Smooth muscle cell (in vitro differentiated cells): ENCODE results near the gene GRIK3. TPM values are rescaled to one million over a fixed set of nuclear protein-coding genes. Genes with fewer than 3 reads are reported as not detected.

Experiments used
- DNase-seq: peaks from one replicate; lab custom pipeline; 2025; ENCODE audit not compliant: unreplicated experiment; lab: John Stamatoyannopoulos, UW
- H2AFZ ChIP-seq: fragments of 200-600 bp; sonication (generic); 2 replicates; pipeline ENCODE4 v1.6.0; 2016; ENCODE audit warnings: antibody characterized with exemption, low read depth, mild to moderate bottlenecking
- H3F3A ChIP-seq: fragments of 200-600 bp; sonication (generic); 2 replicates; pipeline ENCODE4 v1.6.0; 2017; ENCODE audit warnings: antibody characterized with exemption, low read depth
- H3K27ac ChIP-seq: fragments of 200-600 bp; sonication (generic); 2 replicates; pipeline ENCODE4 v1.5.1; 2016; ENCODE audit warnings: low read depth, mild to moderate bottlenecking
- H3K27me3 ChIP-seq: fragments of 200-600 bp; sonication (generic); 2 replicates; pipeline ENCODE4 v1.6.1; 2016; ENCODE audit warnings: low read depth, mild to moderate bottlenecking
- H3K36me3 ChIP-seq: fragments of 200-600 bp; sonication (generic); 2 replicates; pipeline ENCODE4 v1.5.1; 2016; ENCODE audit warnings: low read depth
- H3K4me1 ChIP-seq: fragments of 200-600 bp; sonication (generic); 2 replicates; pipeline ENCODE4 v1.5.1; 2016; ENCODE audit warnings: low read depth
- H3K4me2 ChIP-seq: fragments of 200-600 bp; sonication (generic); 2 replicates; pipeline ENCODE4 v1.6.0; 2016; ENCODE audit warnings: mild to moderate bottlenecking
- H3K4me3 ChIP-seq: fragments of 200-600 bp; sonication (generic); 2 replicates; pipeline ENCODE4 v1.5.1; 2016; ENCODE audit warnings: mild to moderate bottlenecking
- H3K79me2 ChIP-seq: fragments of 200-600 bp; sonication (generic); 2 replicates; pipeline ENCODE4 v1.6.0; 2016; ENCODE audit warnings: low read depth, mild to moderate bottlenecking
- H3K9ac ChIP-seq: fragments of 200-600 bp; sonication (generic); 2 replicates; pipeline ENCODE4 v1.6.0; 2016; ENCODE audit warnings: low read depth
- H3K9me3 ChIP-seq: fragments of 200-600 bp; sonication (generic); replicated peaks from 2 replicates; pipeline ENCODE4 v1.5.1; 2016; ENCODE audit warnings: low read depth
- H4K20me1 ChIP-seq: fragments of 200-600 bp; sonication (generic); 2 replicates; pipeline ENCODE4 v1.6.0; 2016; ENCODE audit warnings: low read depth
- WGBS: methylation state at CpG from one replicate; pipeline ENCODE4 v1.1.7; 2016; ENCODE audit warnings: low lambda C conversion rate; 5-methylcytosine and 5-hydroxymethylcytosine counted together
- polyA plus RNA-seq: library from polyadenylated mRNA; unstranded; fragments of >200 nt; fragmentation: Nextera tagmentation; extraction: Ambion mirVana; gene quantifications from 2 replicates; pipeline ENCODE4 v1.2.1, GENCODE V29; 2016
- total RNA-seq: library from RNA; depleted of rRNA; stranded (reverse); fragments of >200 nt; gene quantifications from 2 replicates; pipeline ENCODE4 v1.2.3, GENCODE V29; 2014
- TF ChIP-seq, protein P1 (sequence below): fragments of 200-600 bp; sonication (generic); IDR thresholded peaks from 2 replicates; pipeline ENCODE4 v1.5.1; 2017; ENCODE audit warnings: borderline replicate concordance, mild to moderate bottlenecking, antibody characterized with exemption; ENCODE audit not compliant: insufficient read depth, poor library complexity, severe bottlenecking

GRIK3 gene
- total and polyA plus RNA-seq, 2 experiments from 2014 or later, result 0.04 TPM; not detected in 1

DNA sequence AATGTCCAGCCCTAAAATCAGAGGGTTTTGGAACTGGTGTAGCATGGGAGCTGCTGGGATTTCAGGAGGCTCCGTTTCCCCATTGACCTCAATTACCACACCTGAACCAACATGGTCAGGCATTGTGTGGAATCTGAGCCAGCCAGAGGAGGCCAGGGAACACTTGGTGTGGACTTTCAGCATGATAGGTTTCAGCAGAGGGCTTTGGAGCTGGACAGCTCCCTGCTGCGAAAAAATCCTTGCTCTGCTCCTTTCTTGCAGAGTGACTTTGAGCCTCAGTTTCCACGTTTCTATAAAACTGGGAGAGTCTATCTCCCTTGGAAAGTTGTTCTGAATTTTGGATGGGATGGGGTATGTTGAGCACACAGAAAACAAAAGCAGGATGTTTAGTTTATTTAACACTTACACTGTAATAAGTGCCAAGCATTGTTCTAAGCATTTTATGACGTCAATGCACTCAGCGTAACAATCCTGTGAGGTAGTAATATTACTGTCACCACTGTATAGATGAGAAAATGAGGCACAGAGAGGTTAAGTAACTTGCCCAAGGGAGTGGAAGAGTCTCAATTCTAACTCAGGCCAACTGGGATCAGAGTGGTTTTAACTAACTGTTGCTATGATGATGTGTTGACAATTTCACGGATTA lies 168.0 kb downstream of the GRIK3 start:
- Histone ChIP-seq H3K79me2 (no peaks in the 10 kb centered on the region), H3K9ac (no peak overlapping the region), H4K20me1 (no peaks in the 10 kb centered on the region), H3K27ac (no peak overlapping the region), H3K4me1 (no peaks in the 10 kb centered on the region), H3F3A (peaks cover 6% of the 10 kb centered on the region), H3K4me3 (no peak overlapping the region), H3K36me3 (no peaks in the 10 kb centered on the region), H3K27me3 (no peaks in the 10 kb centered on the region), H2AFZ (no peak overlapping the region), H3K9me3 (no peaks in the 10 kb centered on the region), H3K4me2 (no peak overlapping the region)
- WGBS, result 78% methylated on average over 6 of the region's 6 CpGs
- TF ChIP-seq, protein P1, sequence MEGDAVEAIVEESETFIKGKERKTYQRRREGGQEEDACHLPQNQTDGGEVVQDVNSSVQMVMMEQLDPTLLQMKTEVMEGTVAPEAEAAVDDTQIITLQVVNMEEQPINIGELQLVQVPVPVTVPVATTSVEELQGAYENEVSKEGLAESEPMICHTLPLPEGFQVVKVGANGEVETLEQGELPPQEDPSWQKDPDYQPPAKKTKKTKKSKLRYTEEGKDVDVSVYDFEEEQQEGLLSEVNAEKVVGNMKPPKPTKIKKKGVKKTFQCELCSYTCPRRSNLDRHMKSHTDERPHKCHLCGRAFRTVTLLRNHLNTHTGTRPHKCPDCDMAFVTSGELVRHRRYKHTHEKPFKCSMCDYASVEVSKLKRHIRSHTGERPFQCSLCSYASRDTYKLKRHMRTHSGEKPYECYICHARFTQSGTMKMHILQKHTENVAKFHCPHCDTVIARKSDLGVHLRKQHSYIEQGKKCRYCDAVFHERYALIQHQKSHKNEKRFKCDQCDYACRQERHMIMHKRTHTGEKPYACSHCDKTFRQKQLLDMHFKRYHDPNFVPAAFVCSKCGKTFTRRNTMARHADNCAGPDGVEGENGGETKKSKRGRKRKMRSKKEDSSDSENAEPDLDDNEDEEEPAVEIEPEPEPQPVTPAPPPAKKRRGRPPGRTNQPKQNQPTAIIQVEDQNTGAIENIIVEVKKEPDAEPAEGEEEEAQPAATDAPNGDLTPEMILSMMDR, result no peak
- no peak for DNase-seq

DNA sequence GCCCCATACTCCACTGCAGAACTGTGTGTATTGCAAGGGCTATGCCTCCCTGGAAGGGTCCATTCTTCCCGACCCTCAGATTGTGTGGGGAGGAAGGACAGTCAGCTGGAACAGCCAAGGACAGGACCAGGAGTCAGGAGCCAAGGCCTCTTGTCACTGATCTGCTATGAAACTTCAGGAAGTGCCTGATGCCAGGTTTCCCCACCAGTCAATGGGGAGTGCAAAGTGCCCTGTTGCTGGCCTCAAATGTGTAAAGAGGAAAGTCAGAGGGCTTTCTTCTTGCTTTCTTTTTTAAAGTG lies 168.8 kb downstream of the GRIK3 start:
- no peaks in the 10 kb centered on the region for H3K36me3 ChIP-seq
- H3K4me1 ChIP-seq, result no peaks in the 10 kb centered on the region
- H3K9ac ChIP-seq, result no peak overlapping the region
- TF ChIP-seq, protein P1, result no peak
- no peak overlapping the region for H3K4me3 ChIP-seq
- no peak overlapping the region for H2AFZ ChIP-seq
- no peaks in the 10 kb centered on the region for H3K9me3 ChIP-seq
- H3K4me2 ChIP-seq, result no peak overlapping the region
- no peak overlapping the region for H3K27ac ChIP-seq
- peaks cover 3% of the 10 kb centered on the region for H3F3A ChIP-seq
- 79% methylated on average over 1 of the region's 1 CpG for WGBS
- DNase-seq, result no peak
- H3K79me2 ChIP-seq, result no peaks in the 10 kb centered on the region
- no peaks in the 10 kb centered on the region for H4K20me1 ChIP-seq
- H3K27me3 ChIP-seq, result no peaks in the 10 kb centered on the region

DNA sequence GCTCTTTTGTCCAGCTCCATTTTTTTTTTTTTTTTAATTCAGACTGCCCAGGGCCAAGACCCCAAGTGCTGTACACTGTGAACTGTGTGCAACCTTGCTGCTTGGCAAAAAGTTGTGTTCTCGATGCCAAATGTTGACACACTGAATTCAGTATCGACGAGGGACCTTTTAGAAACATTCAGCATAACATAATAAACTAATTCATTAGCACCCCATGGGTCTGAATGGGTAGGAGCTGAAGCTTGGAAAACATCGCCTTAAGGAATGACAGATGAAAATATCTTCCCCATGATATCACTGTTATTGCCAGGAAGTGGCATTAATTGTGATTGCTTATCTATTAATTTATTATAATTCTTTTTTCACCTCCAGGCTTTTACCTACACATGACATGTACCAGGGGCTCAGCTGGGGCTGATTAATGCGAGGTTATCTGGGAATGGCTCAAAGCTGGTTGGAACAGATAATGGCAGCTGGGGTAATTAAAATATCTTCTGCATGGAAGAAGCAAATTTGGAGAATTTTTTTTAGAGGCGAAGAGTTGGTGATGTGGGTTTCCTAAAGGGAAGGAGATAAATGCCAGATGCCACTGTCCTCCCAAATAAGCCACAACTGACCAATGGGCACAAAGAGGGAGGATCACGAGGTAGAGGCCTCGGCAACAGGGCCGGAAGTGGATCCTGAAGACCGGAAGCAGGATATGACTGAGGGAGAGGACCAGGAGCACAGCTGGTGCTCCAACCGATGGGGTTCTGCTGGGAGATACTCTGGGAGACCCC lies 169.3 kb downstream of the GRIK3 start:
- H3K9ac ChIP-seq, result no peak overlapping the region
- no peak overlapping the region for H3K4me3 ChIP-seq
- H2AFZ ChIP-seq, result no peak overlapping the region
- no peaks in the 10 kb centered on the region for H3K9me3 ChIP-seq
- no peaks in the 10 kb centered on the region for H4K20me1 ChIP-seq
- H3K79me2 ChIP-seq, result no peaks in the 10 kb centered on the region
- H3F3A ChIP-seq, result no peaks in the 10 kb centered on the region
- WGBS, result 90% methylated on average over 11 of the region's 11 CpGs
- no peaks in the 10 kb centered on the region for H3K36me3 ChIP-seq
- no peaks in the 10 kb centered on the region for H3K4me1 ChIP-seq
- no peaks in the 10 kb centered on the region for H3K27me3 ChIP-seq
- DNase-seq, result no peak
- TF ChIP-seq, protein P1, result no peak
- no peak overlapping the region for H3K27ac ChIP-seq
- H3K4me2 ChIP-seq, result no peak overlapping the region
